H1 (cell line): ENCODE measurements around the gene OR2A2. TPM values are rescaled to one million over a fixed set of nuclear protein-coding genes. Genes with fewer than 3 reads are reported as not detected.
A peak's percentile ranks its signal among the peaks of the same experiment; 100 is the strongest.

Experiments used
- CTCF ChIA-PET: fragments of 300-600 bp; sonication (Branson Sonifier 250); formaldehyde crosslinking; loops from one replicate; lab custom pipeline; 2021; ENCODE audit not compliant: partially characterized antibody; lab: Charles Lee
- POLR2A ChIA-PET: fragments of 300-600 bp; sonication (Branson Sonifier 250); formaldehyde crosslinking; loops from one replicate; lab custom pipeline; 2021; ENCODE audit warnings: inconsistent platforms; ENCODE audit not compliant: partially characterized antibody; lab: Charles Lee
- DNase-seq, 2 experiments: peaks; one replicate each; pipeline versions ENCODE4 v3.0.0 to v3.0.0-alpha.2; 2010 to 2022; ENCODE audit warnings: low spot score in 2 of 2, low read depth in 1 of 2, mixed read lengths in 1 of 2
- FAIRE-seq: peaks from 2 replicates; lab custom pipeline; 2011; peaks lifted over from hg19 to GRCh38; lab: Jason Lieb, UNC
- H2AFZ ChIP-seq: 2 replicates; pipeline ENCODE4 v1.8.1; 2012; ENCODE audit warnings: low read length, inconsistent platforms
- H2AK5ac ChIP-seq: 2 replicates; pipeline ENCODE4 v1.6.1; 2013; ENCODE audit warnings: low read depth, low read length
- H2BK120ac ChIP-seq: replicated peaks from 2 replicates; pipeline ENCODE3; 2013; ENCODE audit warnings: low read depth, low read length, inconsistent platforms
- H2BK12ac ChIP-seq: 2 replicates; pipeline ENCODE4 v1.6.1; 2013; ENCODE audit warnings: low read depth, low read length
- H2BK15ac ChIP-seq: 2 replicates; pipeline ENCODE4 v1.6.1; 2013; ENCODE audit warnings: low read length
- H2BK20ac ChIP-seq: 2 replicates; pipeline ENCODE4 v1.6.1; 2013; ENCODE audit warnings: low read length
- H2BK5ac ChIP-seq: 2 replicates; pipeline ENCODE4 v1.6.1; 2013; ENCODE audit warnings: low read depth, low read length
- H3K14ac ChIP-seq: 2 replicates; pipeline ENCODE4 v1.6.1; 2013; ENCODE audit warnings: inconsistent platforms; ENCODE audit not compliant: insufficient read length
- H3K18ac ChIP-seq: 2 replicates; pipeline ENCODE4 v1.6.1; 2013; ENCODE audit warnings: low read length; ENCODE audit errors: extremely low read depth
- H3K23ac ChIP-seq: 2 replicates; pipeline ENCODE4 v1.6.1; 2013; ENCODE audit warnings: inconsistent platforms; ENCODE audit not compliant: insufficient read length
- H3K23me2 ChIP-seq: 2 replicates; pipeline ENCODE4 v1.6.1; 2013; ENCODE audit warnings: low read depth, low read length
- H3K27ac ChIP-seq: 2 replicates; pipeline ENCODE4 v1.6.1; 2011; ENCODE audit warnings: low read depth, low read length, inconsistent platforms
- H3K27me3 ChIP-seq, 4 experiments: replicated peaks in 1 of 4; 1 replicate in 1 of 4; 2 replicates in 3 of 4; pipeline versions ENCODE4 v1.6.1 to v1.8.1; 2011 to 2013; ENCODE audit warnings: low read length in 3 of 4, mild to moderate bottlenecking in 3 of 4, inconsistent platforms in 2 of 4, mixed read lengths in 2 of 4, moderate library complexity in 1 of 4; ENCODE audit not compliant: control insufficient read depth in 3 of 4, insufficient read depth in 3 of 4; ENCODE audit errors: extremely low read depth in 1 of 4
- H3K36me3 ChIP-seq, 4 experiments: 2 replicates each; pipeline versions ENCODE4 v1.6.1 to v1.8.1; 2011 to 2013; ENCODE audit warnings: mild to moderate bottlenecking in 4 of 4, low read length in 3 of 4, moderate library complexity in 2 of 4, control low read depth in 1 of 4, inconsistent platforms in 1 of 4; ENCODE audit not compliant: insufficient read depth in 4 of 4, control insufficient read depth in 2 of 4
- H3K4ac ChIP-seq: replicated peaks from 2 replicates; pipeline ENCODE3; 2013; ENCODE audit warnings: low read length, low read depth, mixed read lengths, inconsistent platforms; ENCODE audit not compliant: insufficient read length
- H3K4me1 ChIP-seq, 4 experiments: replicated peaks in 1 of 4; 1 replicate in 1 of 4; 2 replicates in 3 of 4; pipeline versions ENCODE4 v1.6.1 to v1.8.1; 2011 to 2013; ENCODE audit warnings: low read length in 3 of 4, inconsistent platforms in 2 of 4, mixed read lengths in 1 of 4; ENCODE audit not compliant: insufficient read depth in 4 of 4, control insufficient read depth in 3 of 4
- H3K4me2 ChIP-seq, 2 experiments: 2 replicates each; pipeline versions ENCODE4 v1.6.1 to v1.8.1; 2011 to 2013; ENCODE audit warnings: low read depth in 2 of 2, low read length in 2 of 2, control low read depth in 1 of 2, inconsistent platforms in 1 of 2, mild to moderate bottlenecking in 1 of 2; ENCODE audit not compliant: insufficient read depth in 1 of 2
- H3K4me3 ChIP-seq, 4 experiments: fragments of 200-600, 300-600 bp in 1 of 4; sonication (generic), shearing (Covaris generic), sonication (Bioruptor Twin) in 1 of 4; 2 replicates each; pipeline versions ENCODE4 v1.5.1 to v1.8.1; 2011 to 2016; ENCODE audit warnings: low read length in 4 of 4, low read depth in 3 of 4, control low read depth in 2 of 4, inconsistent platforms in 2 of 4, mild to moderate bottlenecking in 2 of 4, mixed read lengths in 1 of 4, moderate library complexity in 1 of 4; ENCODE audit not compliant: insufficient read depth in 2 of 4; ENCODE audit errors: extremely low read depth in 1 of 4
- H3K56ac ChIP-seq: replicated peaks from 2 replicates; pipeline ENCODE3; 2013; ENCODE audit warnings: low read depth, mild to moderate bottlenecking, mixed read lengths, low read length, inconsistent platforms; ENCODE audit not compliant: insufficient read length
- H3K79me1 ChIP-seq: 2 replicates; pipeline ENCODE4 v1.6.1; 2013; ENCODE audit warnings: low read depth, low read length, control low read depth
- H3K79me2 ChIP-seq, 2 experiments: 2 replicates each; pipeline versions ENCODE4 v1.6.1 to v1.8.1; 2012 to 2013; ENCODE audit warnings: low read length in 2 of 2, mild to moderate bottlenecking in 2 of 2, inconsistent platforms in 1 of 2; ENCODE audit not compliant: insufficient read depth in 2 of 2, control insufficient read depth in 1 of 2
- H3K9ac ChIP-seq, 4 experiments: replicated peaks in 1 of 4; 1 replicate in 1 of 4; 2 replicates in 3 of 4; pipeline versions ENCODE4 v1.6.1 to v1.8.1; 2011 to 2013; ENCODE audit warnings: low read depth in 3 of 4, low read length in 3 of 4, control low read depth in 2 of 4, mild to moderate bottlenecking in 2 of 4, moderate library complexity in 2 of 4, inconsistent platforms in 1 of 4; ENCODE audit errors: extremely low read depth in 1 of 4
- H3K9me3 ChIP-seq, 2 experiments: 2 replicates each; pipeline versions ENCODE4 v1.6.1 to v1.8.1; 2012 to 2013; ENCODE audit warnings: mild to moderate bottlenecking in 2 of 2, moderate library complexity in 2 of 2, control low read depth in 1 of 2, inconsistent platforms in 1 of 2, low read depth in 1 of 2, low read length in 1 of 2, mixed read lengths in 1 of 2; ENCODE audit not compliant: insufficient read depth in 2 of 2
- H4K20me1 ChIP-seq, 2 experiments: replicated peaks in 1 of 2; 2 replicates each; pipeline versions ENCODE3 to v1.8.1; 2011 to 2013; ENCODE audit warnings: inconsistent platforms in 2 of 2, low read length in 2 of 2, mild to moderate bottlenecking in 1 of 2; ENCODE audit not compliant: insufficient read depth in 2 of 2, control insufficient read depth in 1 of 2
- H4K5ac ChIP-seq: 2 replicates; pipeline ENCODE4 v1.6.1; 2013; ENCODE audit warnings: low read length, low read depth, mixed read lengths, inconsistent platforms; ENCODE audit not compliant: insufficient read length
- H4K8ac ChIP-seq: 2 replicates; pipeline ENCODE4 v1.8.0; 2013; ENCODE audit warnings: mild to moderate bottlenecking, moderate library complexity, low read length, inconsistent platforms; ENCODE audit not compliant: insufficient read depth; ENCODE audit errors: extremely low read depth
- H4K91ac ChIP-seq: replicated peaks from 2 replicates; pipeline ENCODE3; 2013; ENCODE audit warnings: low read length, mixed read lengths, inconsistent platforms; ENCODE audit not compliant: insufficient read length
- CBX8 ChIP-seq: fragments of 300-800, 300-1000 bp; sonication (generic); IDR thresholded peaks from 2 replicates; pipeline ENCODE4 v1.7.1; 2016; ENCODE audit warnings: low read depth, low read length, borderline replicate concordance
- CEBPB ChIP-seq: IDR thresholded peaks from 2 replicates; pipeline ENCODE4 v1.6.1; 2012; ENCODE audit warnings: low read depth, low read length
- CREB1 ChIP-seq: IDR thresholded peaks from 2 replicates; pipeline ENCODE4 v1.6.1; 2012; ENCODE audit warnings: inconsistent platforms
- HDAC2 ChIP-seq, 2 experiments: fragments of 300-600 bp in 1 of 2; sonication (generic) in 1 of 2; IDR thresholded peaks; 2 replicates each; pipeline ENCODE4 v1.6.1; 2011 to 2012; ENCODE audit warnings: low read depth in 2 of 2, low read length in 2 of 2, mild to moderate bottlenecking in 2 of 2, moderate library complexity in 2 of 2, borderline replicate concordance in 1 of 2, inconsistent platforms in 1 of 2
- MAX ChIP-seq: IDR thresholded peaks from 2 replicates; pipeline ENCODE4 v1.6.1; 2012; ENCODE audit warnings: inconsistent platforms
- NANOG ChIP-seq: IDR thresholded peaks from 2 replicates; pipeline ENCODE4 v1.6.1; 2011; ENCODE audit warnings: low read length, low read depth, mild to moderate bottlenecking, inconsistent platforms; ENCODE audit not compliant: insufficient read depth, poor library complexity, severe bottlenecking
- RAD21 ChIP-seq, 2 experiments: IDR thresholded peaks in 1 of 2; conservative IDR thresholded peaks in 1 of 2; 2 replicates each; pipeline ENCODE4 v1.6.1; 2011; ENCODE audit warnings: low read depth in 2 of 2, low read length in 2 of 2, improper control_type of control experiment in 1 of 2, inconsistent platforms in 1 of 2, mild to moderate bottlenecking in 1 of 2, moderate library complexity in 1 of 2
- RBBP5 ChIP-seq: IDR thresholded peaks from 2 replicates; pipeline ENCODE4 v1.7.1; 2012; ENCODE audit warnings: low read depth, mild to moderate bottlenecking, inconsistent platforms, low read length, moderate library complexity, borderline replicate concordance
- SAP30 ChIP-seq: fragments of 300-600 bp; sonication (generic); IDR thresholded peaks from 2 replicates; pipeline ENCODE4 v1.7.1; 2012; ENCODE audit warnings: low read length, moderate library complexity, mild to moderate bottlenecking, inconsistent platforms; ENCODE audit not compliant: insufficient read depth, insufficient replicate concordance
- TBP ChIP-seq: IDR thresholded peaks from 2 replicates; pipeline ENCODE4 v1.6.1; 2011; ENCODE audit warnings: low read depth, low read length, improper control_type of control experiment
- WGBS, 2 experiments: shearing (Covaris generic) in 1 of 2; methylation state at CpG; one replicate each; pipeline versions ENCODE4 v1.1.6 to v1.1.7; 2013 to 2015; ENCODE audit warnings: low lambda C conversion rate in 2 of 2, mixed read lengths in 2 of 2, inconsistent platforms in 1 of 2, low coverage in 1 of 2, missing lambda C conversion rate in 1 of 2; ENCODE audit not compliant: insufficient replicate concordance in 2 of 2, insufficient coverage in 1 of 2, insufficient read length in 1 of 2; ENCODE audit errors: extremely low coverage in 1 of 2, missing lambda C conversion rate in 1 of 2; 5-methylcytosine and 5-hydroxymethylcytosine counted together
- polyA plus RNA-seq, 7 experiments: library from polyadenylated mRNA; depleted of rRNA in 3 of 7; stranded (reverse) in 5 of 7; unstranded in 2 of 7; fragments of >200 nt in 5 of 7; fragments of 200-250 nt in 2 of 7; gene quantifications; 1 replicate in 5 of 7; 2 replicates in 1 of 7; 4 replicates in 1 of 7; pipeline versions ENCODE4 v1.2.1 to v1.2.3, GENCODE V29; 2011 to 2013; ENCODE audit warnings: missing spikeins in 2 of 7, mixed read lengths in 2 of 7
- total RNA-seq: library from RNA; stranded (reverse); fragmentation: NEBNext Ultra II Directional; extraction: Animal tissue kit (Norgen Biotek cat#: 25700); gene quantifications from 2 replicates; pipeline ENCODE4 v1.2.1, GENCODE V29; 2021

The OR2A2 gene
- total and polyA plus RNA-seq, 2 of the 8 experiments (the other 6 are each of a cell fraction or from before 2014, with no cell fraction given): not detected

- Histone ChIP-seq H3K14ac (no peak overlapping the region), H2AK5ac (no peak overlapping the region), H2BK5ac (no peak overlapping the region), H2BK20ac (no peak overlapping the region), H4K20me1 (no peaks in the 10 kb centered on the region), H3K4ac (no peak overlapping the region), H3K4me1 (no peaks in the 10 kb centered on the region), H2BK120ac (no peak overlapping the region), H3K36me3 (no peaks in the 10 kb centered on the region), H4K8ac (no peak overlapping the region), H3K79me1 (no peaks in the 10 kb centered on the region), H3K9ac (no peak overlapping the region), H3K4me2 (no peak overlapping the region), H2BK12ac (no peak overlapping the region), H3K27ac (no peak overlapping the region), H3K23ac (no peak overlapping the region), H4K5ac (no peak overlapping the region), H3K4me3 (no peak overlapping the region), H4K91ac (no peak overlapping the region), H3K79me2 (no peaks in the 10 kb centered on the region), H2AFZ (no peak overlapping the region), H2BK15ac (no peak overlapping the region), H3K56ac (no peak overlapping the region), H3K18ac (no peak overlapping the region), H3K27me3 (peaks cover 0 to 1% (median 0%) of the 10 kb centered on the region in 4 experiments; a peak in 1 of 7 replicates), H3K23me2 (no peaks in the 10 kb centered on the region), H3K9me3 (no peaks in the 10 kb centered on the region)
- CTCF ChIA-PET: interaction anchor here (0.6 to 1.8 kb wide), 21 partner anchors 9 to 825 kb away, joined by 3 to 11 read pairs (median 4); no protein-coding TSS in a partner anchor
- POLR2A ChIA-PET: interaction anchor here (0.6 kb wide), 1 partner anchor 109 kb away, joined by 3 read pairs; no protein-coding TSS in a partner anchor
- 47% methylated on average over 6 of the region's 6 CpGs; no CpG with 5 or more reads in 1 of the 2 experiments for WGBS, 2 experiments
- FAIRE-seq (peak; percentile 96), DNase-seq (peak; percentile 80 to 97)
- TF ChIP-seq CREB1 (no peak), RAD21 (IDR thresholded peaks at IDR 0.05 in 1 of 2, conservative IDR thresholded peaks at IDR 0.05 in 1 of 2; ENCODE audit: low read depth in 2 of 2, low read length in 2 of 2) (peak; percentile 91 to 95), NANOG (no peak), RBBP5 (no peak), TBP (no peak), CBX8 (no peak), HDAC2 (IDR thresholded peaks at IDR 0.05; ENCODE audit: borderline replicate concordance in 1 of 2, low read depth in 2 of 2, low read length in 2 of 2) (no peak), MAX (0 out of 2 replicates have a peak, but pooled peaks have one; percentile 37), SAP30 (no peak), CEBPB (no peak)
These were observed 18.4 kb downstream of the OR2A2 start for GRCh38 chr7:144127714-144128334.
